ENCODE results near the gene RAB6B. TPM values are rescaled to one million over a fixed set of nuclear protein-coding genes. Genes with fewer than 3 reads are reported as not detected.
A peak's percentile ranks its signal among the peaks of the same experiment; 100 is the strongest.

Gene RAB6B
- polyA plus RNA-seq, 1 experiment = 2.2 TPM

GRCh38 chr3:133937756-133938601 lies 42.3 kb upstream of the RAB6B start:
- Histone ChIP-seq H3K4me3 (ENCODE audit: low read depth, low read length) (no peak overlapping the region), H3K9me3 (ENCODE audit: control insufficient read depth, insufficient read depth, low read length) (no peaks in the 10 kb centered on the region), H3K27me3 (ENCODE audit: control insufficient read depth, insufficient read depth, low read length) (peaks cover 6% of the 10 kb centered on the region), H3K27ac (ENCODE audit: low read depth, low read length) (no peak overlapping the region)
- DNase-seq (ENCODE audit: low read depth, low spot score) = no peak
- TF ChIP-seq CTCF (IDR thresholded peaks at IDR 0.05; ENCODE audit: low read depth, low read length) = 0 out of 2 replicates have a peak, but pooled peaks have one; percentile 9
- POLR2A ChIA-PET = interaction anchor here (0.6 kb wide), 1 partner anchor 67 kb away, joined by 5 read pairs; no protein-coding TSS in a partner anchor
- CTCF ChIA-PET = interaction anchor here (1.2 to 1.4 kb wide), 3 partner anchors 10 to 274 kb away, joined by 5 to 10 read pairs (median 6); no protein-coding TSS in a partner anchor

GRCh38 chr3:133937061-133937686 lies 41.5 kb upstream of the RAB6B start:
- H3K27me3 ChIP-seq (ENCODE audit: control insufficient read depth, insufficient read depth, low read length) = peaks cover 2% of the 10 kb centered on the region
- no peak for DNase-seq (ENCODE audit: low read depth, low spot score)
- no peaks in the 10 kb centered on the region for H3K9me3 ChIP-seq (ENCODE audit: control insufficient read depth, insufficient read depth, low read length)
- H3K4me3 ChIP-seq (ENCODE audit: low read depth, low read length) = no peak overlapping the region
- H3K27ac ChIP-seq (ENCODE audit: low read depth, low read length) = no peak overlapping the region
- no peak for TF ChIP-seq CTCF (IDR thresholded peaks at IDR 0.05; ENCODE audit: low read depth, low read length)
- ChIA-PET CTCF (interaction anchor here (1.2 to 1.4 kb wide), 2 partner anchors 9 to 275 kb away, joined by 5 to 6 read pairs; no protein-coding TSS in a partner anchor), POLR2A (no interaction called here)

GRCh38 chr3:133935843-133936769 lies 40.4 kb upstream of the RAB6B start:
- no peak overlapping the region for H3K27ac ChIP-seq (ENCODE audit: low read depth, low read length)
- ChIA-PET POLR2A (no interaction called here), CTCF (interaction anchor here (1.2 kb wide), 1 partner anchor 276 kb away, joined by 5 read pairs; no protein-coding TSS in a partner anchor)
- H3K27me3 ChIP-seq (ENCODE audit: control insufficient read depth, insufficient read depth, low read length) = peaks cover 2% of the 10 kb centered on the region
- no peak for TF ChIP-seq CTCF (IDR thresholded peaks at IDR 0.05; ENCODE audit: low read depth, low read length)
- H3K4me3 ChIP-seq (ENCODE audit: low read depth, low read length) = no peak overlapping the region
- H3K9me3 ChIP-seq (ENCODE audit: control insufficient read depth, insufficient read depth, low read length) = no peaks in the 10 kb centered on the region
- DNase-seq (ENCODE audit: low read depth, low spot score) = no peak

GRCh38 chr3:133934996-133935842 lies 39.5 kb upstream of the RAB6B start:
- ChIA-PET CTCF (interaction anchor here (7.8 kb wide), 1 partner anchor 275 kb away, joined by 227 read pairs; no protein-coding TSS in a partner anchor), POLR2A (no interaction called here)
- Histone ChIP-seq H3K27ac (ENCODE audit: low read depth, low read length) (no peak overlapping the region), H3K4me3 (ENCODE audit: low read depth, low read length) (no peak overlapping the region), H3K27me3 (ENCODE audit: control insufficient read depth, insufficient read depth, low read length) (peaks cover 2% of the 10 kb centered on the region), H3K9me3 (ENCODE audit: control insufficient read depth, insufficient read depth, low read length) (no peaks in the 10 kb centered on the region)
- no peak for TF ChIP-seq CTCF (IDR thresholded peaks at IDR 0.05; ENCODE audit: low read depth, low read length)
- DNase-seq (ENCODE audit: low read depth, low spot score) = no peak
